ENCODE results near the gene SLC37A1. TPM values are rescaled to one million over a fixed set of nuclear protein-coding genes. Genes with fewer than 3 reads are reported as not detected.
A peak's percentile ranks its signal among the peaks of the same experiment; 100 is the strongest.

The SLC37A1 gene
- total RNA-seq, 2 experiments from 2014 or later = 18.9 to 19.2 TPM

DNA sequence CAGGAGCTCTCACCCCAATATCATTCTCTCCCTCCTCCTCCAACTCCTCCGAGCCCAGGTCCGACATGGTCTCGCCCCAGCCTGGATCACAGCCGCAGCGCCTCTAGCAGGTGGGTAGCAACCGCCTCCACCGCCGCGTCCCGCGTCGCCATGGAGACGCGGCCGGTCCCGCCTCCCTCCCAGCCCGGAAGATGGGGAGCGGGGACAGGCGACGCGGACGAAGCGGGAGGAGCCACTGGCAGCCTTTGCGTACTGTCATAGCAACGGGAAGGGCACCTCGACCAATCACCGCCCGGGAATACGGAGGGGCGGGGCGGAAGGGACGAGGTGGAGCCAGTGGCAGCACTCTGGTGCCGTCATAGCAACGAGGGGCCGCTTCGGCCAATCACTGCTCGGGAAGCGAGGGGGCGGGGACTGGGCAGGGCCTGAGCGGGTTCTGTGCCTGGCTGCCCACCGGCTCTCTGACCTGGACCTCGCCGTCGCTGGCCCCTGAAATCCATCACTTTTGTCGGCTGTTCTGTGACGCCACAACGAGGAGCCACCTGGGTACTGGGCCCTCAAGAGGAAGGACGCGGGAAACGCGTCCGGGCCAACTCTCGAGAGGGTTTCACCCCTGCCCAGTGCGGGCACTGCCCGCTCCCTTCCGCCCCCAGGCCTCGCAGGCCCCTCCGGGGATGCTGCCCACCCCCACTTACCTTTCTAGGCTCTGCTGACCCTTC is 17.4 kb upstream of the SLC37A1 start, which contains the start of gene RSPH1:
Gene RSPH1, minus strand, starts transcription at position 105 of the 719 bp plus-strand sequence. Its CDS starts 38 bp downstream, at position 67.
- peaks cover 19% of the 10 kb centered on the region for H3K4me1 Mint-ChIP-seq (ENCODE audit: low read depth)
- H3K36me3 Mint-ChIP-seq (ENCODE audit: low read depth) = no peaks in the 10 kb centered on the region
- CTCF ChIA-PET = interaction anchor here (1.0 kb wide), 2 partner anchors 9 to 18 kb away, joined by 5 to 6 read pairs; partner anchors contain the start of gene SLC37A1
- ATAC-seq = peak; percentile 96
- peak; percentile 100 for DNase-seq
- POLR2A ChIA-PET = interaction anchor here (0.5 to 1.9 kb wide), 4 partner anchors 15 to 31 kb away, joined by 3 to 6 read pairs (median 4); no protein-coding TSS in a partner anchor
- no peaks in the 10 kb centered on the region for H3K9me3 Mint-ChIP-seq (ENCODE audit: insufficient read depth)
- H3K4me3 Mint-ChIP-seq = peak within 1 kb of the TSS; percentile 80
- peaks cover 21% of the 10 kb centered on the region for H3K27me3 Mint-ChIP-seq (ENCODE audit: low read depth)
- peak within 1 kb of the TSS; percentile 89 for H3K27ac Mint-ChIP-seq

DNA sequence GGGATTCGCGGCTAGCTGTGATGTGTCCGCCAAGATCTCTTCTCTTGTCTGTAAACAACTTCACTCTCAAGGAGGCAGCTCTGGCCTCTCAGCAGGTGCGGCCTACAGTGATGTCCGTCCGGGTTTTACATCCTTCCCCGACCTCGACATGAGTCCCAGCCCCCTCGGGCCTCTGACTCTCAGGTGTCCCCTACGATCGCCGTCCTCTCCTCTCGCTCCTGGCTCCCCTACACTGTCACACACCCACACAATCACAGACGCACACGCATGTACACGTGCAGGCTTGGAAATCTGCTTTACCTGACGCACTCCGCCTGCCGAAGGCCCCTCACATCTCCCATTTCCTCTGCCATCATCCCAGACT is 16.8 kb upstream of the SLC37A1 start:
- no peaks in the 10 kb centered on the region for H3K9me3 Mint-ChIP-seq (ENCODE audit: insufficient read depth)
- no peaks in the 10 kb centered on the region for H3K36me3 Mint-ChIP-seq (ENCODE audit: low read depth)
- H3K27me3 Mint-ChIP-seq (ENCODE audit: low read depth) = peaks cover 20% of the 10 kb centered on the region
- H3K4me1 Mint-ChIP-seq (ENCODE audit: low read depth) = peaks cover 19% of the 10 kb centered on the region
- CTCF ChIA-PET = interaction anchor here (1.0 kb wide), 2 partner anchors 9 to 18 kb away, joined by 5 to 6 read pairs; partner anchors contain the start of gene SLC37A1
- H3K27ac Mint-ChIP-seq = peak overlapping the region; percentile 89
- no peak for ATAC-seq
- POLR2A ChIA-PET = interaction anchor here (0.5 to 1.9 kb wide), 2 partner anchors 14 to 16 kb away, joined by 3 to 6 read pairs; no protein-coding TSS in a partner anchor
- H3K4me3 Mint-ChIP-seq = peak overlapping the region; percentile 80
- DNase-seq = no peak

DNA sequence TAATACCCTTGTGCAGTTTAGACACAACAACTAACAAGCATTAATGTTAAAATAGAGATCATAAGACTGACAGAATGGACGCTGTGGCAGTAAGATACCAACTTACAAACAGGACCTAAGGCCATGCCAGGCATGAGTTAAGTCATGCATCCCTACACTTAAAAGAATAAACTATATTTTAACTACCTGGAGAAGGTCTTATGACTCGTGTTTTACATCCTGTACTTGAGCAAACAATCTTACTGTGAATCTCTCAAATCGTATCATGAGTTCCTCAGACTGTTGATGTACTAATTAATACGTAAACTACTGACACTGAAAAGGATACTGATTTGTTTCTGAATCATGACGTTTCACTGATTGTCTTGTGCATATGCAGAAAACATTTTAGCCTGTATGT is 15.6 kb upstream of the SLC37A1 start:
- ATAC-seq (no peak), DNase-seq (no peak)
- H3K4me1 Mint-ChIP-seq (ENCODE audit: low read depth) = peaks cover 19% of the 10 kb centered on the region
- H3K9me3 Mint-ChIP-seq (ENCODE audit: insufficient read depth) = no peaks in the 10 kb centered on the region
- ChIA-PET CTCF (no interaction called here), POLR2A (interaction anchor here (0.8 kb wide), 1 partner anchor 14 kb away, joined by 3 read pairs; no protein-coding TSS in a partner anchor)
- H3K27ac Mint-ChIP-seq = no peak overlapping the region
- peaks cover 11% of the 10 kb centered on the region for H3K27me3 Mint-ChIP-seq (ENCODE audit: low read depth)
- no peak overlapping the region for H3K4me3 Mint-ChIP-seq
- no peaks in the 10 kb centered on the region for H3K36me3 Mint-ChIP-seq (ENCODE audit: low read depth)

DNA sequence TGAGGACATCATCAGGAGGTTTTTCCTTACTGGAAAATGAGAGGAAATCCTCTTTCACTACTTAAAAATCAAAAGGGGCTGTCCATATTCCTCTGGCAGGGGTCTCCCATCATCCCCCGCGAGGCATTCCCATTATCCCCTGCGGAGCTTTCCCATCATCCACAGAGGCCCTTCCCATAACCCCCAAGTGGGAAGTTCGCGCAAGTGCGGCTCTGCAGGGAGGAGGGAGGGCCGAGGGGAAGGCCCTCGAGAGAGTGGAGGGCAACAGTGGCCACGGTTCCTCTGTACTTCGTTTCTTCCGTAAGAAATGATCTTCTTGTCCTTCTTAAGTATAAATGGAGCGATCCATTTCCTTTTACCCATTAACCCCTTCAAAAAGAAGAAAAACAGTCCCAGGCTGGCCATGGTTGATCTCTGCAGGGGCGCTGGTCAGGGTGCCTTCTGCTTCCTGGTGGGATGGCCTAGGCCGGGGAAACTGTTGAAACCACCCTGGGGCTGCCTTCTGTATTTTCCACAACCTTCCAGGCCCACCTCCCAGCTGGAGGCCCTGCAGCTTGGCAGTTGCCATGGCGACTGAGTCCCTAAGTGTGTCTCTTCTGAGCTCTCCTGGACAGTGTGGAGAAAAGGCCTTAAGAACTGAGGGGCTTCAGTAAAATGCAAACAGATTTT is 14.1 kb upstream of the SLC37A1 start:
- Mint-ChIP-seq H3K4me1 (ENCODE audit: low read depth) (peaks cover 32% of the 10 kb centered on the region), H3K4me3 (no peak overlapping the region), H3K27me3 (ENCODE audit: low read depth) (peaks cover 10% of the 10 kb centered on the region), H3K9me3 (ENCODE audit: insufficient read depth) (no peaks in the 10 kb centered on the region), H3K36me3 (ENCODE audit: low read depth) (no peaks in the 10 kb centered on the region), H3K27ac (no peak overlapping the region)
- no peak for DNase-seq
- no peak for ATAC-seq
- POLR2A ChIA-PET = no interaction called here
- CTCF ChIA-PET = interaction anchor here (0.7 kb wide), 1 partner anchor 62 kb away, joined by 3 read pairs; no protein-coding TSS in a partner anchor

DNA sequence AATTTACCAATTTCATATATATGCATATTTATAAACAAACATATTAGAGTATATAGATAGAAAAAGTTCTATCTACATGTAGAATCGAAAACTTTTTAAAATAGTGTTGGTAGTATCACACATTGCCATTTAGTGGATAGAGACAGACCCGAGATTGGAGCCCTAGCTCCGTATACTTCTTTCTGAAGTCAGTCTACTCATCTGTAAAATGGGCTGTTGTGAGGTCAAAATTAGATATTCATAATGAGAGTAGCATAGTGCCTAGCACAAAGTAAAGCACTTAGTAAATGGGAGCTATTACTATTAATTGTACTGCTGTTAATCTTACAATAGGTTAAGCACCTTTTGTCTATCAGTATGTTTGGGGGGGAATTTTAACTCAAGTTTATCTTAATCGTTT is 13.4 kb upstream of the SLC37A1 start:
- CTCF ChIA-PET = interaction anchor here (0.9 to 1.3 kb wide), 2 partner anchors 13 to 33 kb away, joined by 3 to 7 read pairs; no protein-coding TSS in a partner anchor
- H3K27me3 Mint-ChIP-seq (ENCODE audit: low read depth) = peaks cover 10% of the 10 kb centered on the region
- DNase-seq (no peak), ATAC-seq (no peak)
- H3K4me1 Mint-ChIP-seq (ENCODE audit: low read depth) = peaks cover 38% of the 10 kb centered on the region
- POLR2A ChIA-PET = no interaction called here
- H3K27ac Mint-ChIP-seq = no peak overlapping the region
- H3K4me3 Mint-ChIP-seq = no peak overlapping the region
- H3K36me3 Mint-ChIP-seq (ENCODE audit: low read depth) = no peaks in the 10 kb centered on the region
- no peaks in the 10 kb centered on the region for H3K9me3 Mint-ChIP-seq (ENCODE audit: insufficient read depth)

DNA sequence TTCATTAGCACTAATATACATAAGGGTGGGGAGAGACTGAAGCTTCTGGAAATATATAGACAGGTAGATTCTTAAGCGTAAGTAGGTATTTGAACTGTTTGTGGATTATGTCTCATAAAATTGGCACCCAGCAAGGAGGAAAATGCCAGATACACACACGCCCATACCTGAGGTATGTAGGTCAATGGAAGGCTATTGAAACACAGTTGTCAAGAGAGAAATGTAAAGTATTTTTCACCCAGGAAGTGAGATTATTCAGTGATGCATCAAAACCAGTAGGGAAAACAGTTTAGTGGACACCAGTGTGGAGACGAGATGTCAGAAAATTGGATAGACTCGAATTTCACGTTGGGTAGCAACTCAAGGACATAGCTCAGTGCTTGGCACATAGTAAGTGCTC is 12.9 kb upstream of the SLC37A1 start:
- CTCF ChIA-PET = interaction anchor here (0.9 to 1.3 kb wide), 2 partner anchors 13 to 33 kb away, joined by 3 to 7 read pairs; no protein-coding TSS in a partner anchor

DNA sequence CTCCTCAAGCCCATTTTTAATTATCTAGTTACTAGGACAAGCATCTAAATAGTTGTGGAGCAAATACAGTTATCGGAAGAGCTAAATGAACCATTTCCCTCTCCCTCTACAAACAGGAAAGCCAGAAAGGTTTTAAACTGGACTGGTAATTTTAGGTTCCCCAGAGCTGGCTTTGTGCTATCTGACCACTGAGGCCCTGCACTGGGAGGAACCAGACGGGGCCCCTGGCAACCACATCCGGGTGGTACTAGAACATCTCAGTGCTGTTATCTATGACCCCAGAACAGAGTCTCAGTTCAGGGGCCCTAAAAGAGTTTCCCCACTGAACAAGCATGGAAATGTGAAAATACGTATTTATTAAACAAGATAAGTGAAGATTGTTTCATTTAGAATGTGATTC is 9.9 kb upstream of the SLC37A1 start:
- H3K9me3 Mint-ChIP-seq (ENCODE audit: insufficient read depth) = no peaks in the 10 kb centered on the region
- POLR2A ChIA-PET = interaction anchor here (1.1 to 1.5 kb wide), 2 partner anchors 9 to 10 kb away, joined by 5 to 6 read pairs; partner anchors contain the start of gene SLC37A1
- ATAC-seq (peak; percentile 79), DNase-seq (peak; percentile 56)
- H3K27me3 Mint-ChIP-seq (ENCODE audit: low read depth) = peaks cover 5% of the 10 kb centered on the region
- no peak overlapping the region for H3K4me3 Mint-ChIP-seq
- CTCF ChIA-PET = no interaction called here
- H3K36me3 Mint-ChIP-seq (ENCODE audit: low read depth) = no peaks in the 10 kb centered on the region
- peak overlapping the region; percentile 64 for H3K27ac Mint-ChIP-seq
- peaks cover 22% of the 10 kb centered on the region for H3K4me1 Mint-ChIP-seq (ENCODE audit: low read depth)

More for the DNA sequence above, 12.9 kb upstream of the SLC37A1 start:
- DNase-seq = no peak
- Mint-ChIP-seq H3K4me3 (no peak overlapping the region), H3K9me3 (ENCODE audit: insufficient read depth) (no peaks in the 10 kb centered on the region), H3K36me3 (ENCODE audit: low read depth) (no peaks in the 10 kb centered on the region), H3K27ac (no peak overlapping the region), H3K27me3 (ENCODE audit: low read depth) (peaks cover 10% of the 10 kb centered on the region), H3K4me1 (ENCODE audit: low read depth) (peaks cover 33% of the 10 kb centered on the region)
- no peak for ATAC-seq
- POLR2A ChIA-PET = no interaction called here

DNA sequence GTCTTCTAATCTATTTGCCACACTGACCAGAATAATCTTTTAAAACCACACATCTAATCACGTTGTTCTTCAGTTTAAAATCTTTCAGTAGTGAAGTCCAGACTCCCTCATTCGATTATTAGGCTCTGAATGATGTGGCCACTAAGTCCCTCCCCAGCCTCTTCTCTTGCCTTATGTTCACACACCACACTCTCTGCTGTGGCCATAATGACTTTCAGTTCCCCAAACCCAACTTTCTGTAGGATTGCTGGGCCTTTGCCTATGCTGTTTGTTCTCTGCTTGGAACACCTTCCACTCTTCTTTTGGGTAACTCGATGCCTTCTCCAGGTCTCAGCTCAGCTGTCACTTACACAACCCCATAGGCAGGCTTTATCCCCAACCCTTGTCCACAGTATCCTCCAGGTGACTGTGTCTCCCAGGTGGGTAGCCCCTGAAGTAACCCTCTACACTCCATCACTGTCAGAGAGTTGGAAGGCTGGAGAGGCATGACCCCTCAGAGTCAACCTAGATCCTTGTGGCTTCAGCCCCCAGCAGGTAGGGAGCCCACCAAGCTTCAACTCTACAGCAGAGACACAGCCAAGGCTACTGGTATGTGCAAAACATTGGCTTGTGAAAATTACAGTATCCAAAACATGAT is 8.4 kb upstream of the SLC37A1 start:
- H3K27me3 Mint-ChIP-seq (ENCODE audit: low read depth) = peaks cover 5% of the 10 kb centered on the region
- H3K27ac Mint-ChIP-seq = peak overlapping the region; percentile 5
- CTCF ChIA-PET = interaction anchor here (1.5 kb wide), 1 partner anchor 8 kb away, joined by 6 read pairs; no protein-coding TSS in a partner anchor
- H3K36me3 Mint-ChIP-seq (ENCODE audit: low read depth) = no peaks in the 10 kb centered on the region
- peaks cover 22% of the 10 kb centered on the region for H3K4me1 Mint-ChIP-seq (ENCODE audit: low read depth)
- no peaks in the 10 kb centered on the region for H3K9me3 Mint-ChIP-seq (ENCODE audit: insufficient read depth)
- ATAC-seq (no peak), DNase-seq (no peak)
- H3K4me3 Mint-ChIP-seq = no peak overlapping the region
- POLR2A ChIA-PET = no interaction called here

DNA sequence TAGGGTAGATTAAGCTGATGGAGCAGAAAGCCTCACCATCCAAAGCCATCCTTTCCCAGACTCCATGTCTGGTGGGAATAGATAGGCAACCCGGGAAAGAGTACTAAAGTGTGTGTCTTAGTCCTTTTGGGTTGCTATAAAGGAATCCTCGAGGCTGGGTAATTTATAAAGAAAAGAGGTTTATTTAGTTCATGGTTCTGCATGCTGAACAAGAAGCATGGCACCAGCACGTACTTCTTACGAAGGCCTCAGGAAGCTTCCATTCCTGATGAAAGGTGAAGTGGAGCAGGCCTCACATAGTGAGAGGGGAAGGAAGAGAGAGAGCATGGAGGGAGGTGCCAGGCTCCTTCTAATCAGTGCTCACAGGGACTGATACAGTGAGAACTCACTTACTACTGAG is 6.2 kb upstream of the SLC37A1 start:
- Mint-ChIP-seq H3K4me1 (ENCODE audit: low read depth) (peaks cover 23% of the 10 kb centered on the region), H3K4me3 (no peak overlapping the region), H3K9me3 (ENCODE audit: insufficient read depth) (no peaks in the 10 kb centered on the region), H3K27me3 (ENCODE audit: low read depth) (peaks cover 3% of the 10 kb centered on the region), H3K36me3 (ENCODE audit: low read depth) (no peaks in the 10 kb centered on the region), H3K27ac (no peak overlapping the region)
- ATAC-seq (no peak), DNase-seq (no peak)
- ChIA-PET POLR2A (no interaction called here), CTCF (interaction anchor here (1.7 kb wide), 1 partner anchor 40 kb away, joined by 4 read pairs; no protein-coding TSS in a partner anchor)

DNA sequence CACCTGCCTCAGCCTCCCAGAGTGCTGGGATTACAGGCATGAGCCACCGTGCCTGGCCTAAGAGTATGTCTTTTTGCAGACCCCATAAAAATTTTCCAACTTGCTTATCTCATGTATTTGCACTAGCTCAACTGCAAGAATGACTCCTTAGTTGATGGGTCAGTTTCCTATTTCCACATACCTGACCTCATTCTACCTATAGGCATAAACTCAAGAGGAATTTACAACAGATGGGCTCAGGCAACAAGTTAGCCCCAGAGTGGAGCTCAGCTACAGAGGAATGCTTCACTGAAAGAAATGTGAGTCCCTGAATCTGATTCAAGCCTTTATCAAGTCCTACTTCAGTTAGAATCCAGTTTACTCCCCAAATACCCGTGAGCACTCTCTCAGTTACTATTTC is 5.3 kb upstream of the SLC37A1 start:
- peaks cover 25% of the 10 kb centered on the region for H3K4me1 Mint-ChIP-seq (ENCODE audit: low read depth)
- H3K27me3 Mint-ChIP-seq (ENCODE audit: low read depth) = peaks cover 3% of the 10 kb centered on the region
- CTCF ChIA-PET = interaction anchor here (1.7 kb wide), 1 partner anchor 41 kb away, joined by 4 read pairs; no protein-coding TSS in a partner anchor
- no peak overlapping the region for H3K27ac Mint-ChIP-seq
- POLR2A ChIA-PET = no interaction called here
- H3K36me3 Mint-ChIP-seq (ENCODE audit: low read depth) = no peaks in the 10 kb centered on the region
- no peaks in the 10 kb centered on the region for H3K9me3 Mint-ChIP-seq (ENCODE audit: insufficient read depth)
- H3K4me3 Mint-ChIP-seq = no peak overlapping the region
- no peak for ATAC-seq
- DNase-seq = no peak

DNA sequence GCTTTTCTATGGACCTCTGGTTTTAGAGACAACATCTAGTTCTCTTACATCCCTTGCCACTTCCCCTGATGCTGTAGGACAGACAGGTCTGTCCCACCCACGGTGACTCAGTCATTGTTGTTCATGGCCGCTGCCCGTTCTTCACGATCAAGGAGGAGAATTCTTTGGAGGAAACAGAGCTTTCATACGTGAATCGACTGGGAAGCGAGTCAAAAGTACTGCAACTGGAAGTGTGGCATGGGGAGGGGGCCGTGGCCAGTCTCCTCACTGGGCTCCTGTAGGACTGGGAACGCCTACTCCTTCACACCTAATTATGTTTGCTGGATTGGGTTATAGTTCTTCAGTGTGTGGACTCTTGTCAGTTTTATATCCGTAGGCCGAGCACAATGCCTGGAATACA is 4.4 kb upstream of the SLC37A1 start:
- Mint-ChIP-seq H3K4me3 (no peak overlapping the region), H3K4me1 (ENCODE audit: low read depth) (peaks cover 16% of the 10 kb centered on the region), H3K27me3 (ENCODE audit: low read depth) (peaks cover 3% of the 10 kb centered on the region), H3K9me3 (ENCODE audit: insufficient read depth) (no peaks in the 10 kb centered on the region), H3K36me3 (ENCODE audit: low read depth) (no peaks in the 10 kb centered on the region), H3K27ac (no peak overlapping the region)
- ChIA-PET CTCF (interaction anchor here (1.7 to 2.0 kb wide), 2 partner anchors 27 to 42 kb away, joined by 4 read pairs; no protein-coding TSS in a partner anchor), POLR2A (no interaction called here)
- ATAC-seq = no peak
- no peak for DNase-seq

Data from activated CD8-positive, alpha-beta T cell treated with anti-CD3 and anti-CD28 coated beads, Interleukin-2, amount 10 ng/mL, durations not matched to agents 7 days and 5 days (primary cell).